GM12865 (cell line): Measurements from ENCODE around the gene GNRHR.
"Not testable (repeated sequence)": the region's sequence is repeated elsewhere in the genome, so short reads cannot be mapped to it uniquely, and the experiment has no call there.

Experiments used
- DNase-seq: peaks from one replicate; pipeline ENCODE4 v3.0.0; 2010; ENCODE audit warnings: low read depth
- H3K4me3 ChIP-seq: 2 replicates; pipeline ENCODE4 v1.5.1; 2011; ENCODE audit warnings: mild to moderate bottlenecking, low read depth, low read length, control low read depth
- CTCF ChIP-seq: IDR thresholded peaks from 2 replicates; pipeline ENCODE4 v1.5.1; 2011; ENCODE audit warnings: low read length, control low read depth, low read depth, inconsistent platforms; ENCODE audit not compliant: insufficient read depth; ENCODE audit errors: missing control alignments

GNRHR gene

GRCh38 chr4:67714955-67715354 lies 39.2 kb downstream of the GNRHR start:
- no peak for DNase-seq
- H3K4me3 ChIP-seq = no peak overlapping the region

GRCh38 chr4:67714248-67714583 lies 40.0 kb downstream of the GNRHR start:
- TF ChIP-seq CTCF = no peak
- no peak overlapping the region for H3K4me3 ChIP-seq
- peak; percentile 11 for DNase-seq

More at GRCh38 chr4:67714955-67715354, 39.2 kb downstream of the GNRHR start:
- no peak for TF ChIP-seq CTCF

GRCh38 chr4:67713529-67714247 lies 40.5 kb downstream of the GNRHR start:
- DNase-seq = no peak
- H3K4me3 ChIP-seq = no peak overlapping the region
- TF ChIP-seq CTCF = no peak

GRCh38 chr4:67712650-67713528 lies 41.3 kb downstream of the GNRHR start:
- TF ChIP-seq CTCF = no peak
- no peak for DNase-seq

GRCh38 chr4:67712000-67712625 lies 42.1 kb downstream of the GNRHR start:
- no peak overlapping the region for H3K4me3 ChIP-seq
- DNase-seq = no peak
- TF ChIP-seq CTCF = no peak

More at GRCh38 chr4:67712650-67713528, 41.3 kb downstream of the GNRHR start:
- H3K4me3 ChIP-seq = no peak overlapping the region

GRCh38 chr4:67706682-67707081 lies 47.5 kb downstream of the GNRHR start:
- not testable (repeated sequence) for DNase-seq

GRCh38 chr4:67704843-67705242 lies 49.3 kb downstream of the GNRHR start:
- no peak for DNase-seq
- no peak for TF ChIP-seq CTCF
- H3K4me3 ChIP-seq = no peak overlapping the region

More at GRCh38 chr4:67706682-67707081, 47.5 kb downstream of the GNRHR start:
- H3K4me3 ChIP-seq = not testable (repeated sequence)
